T-cell (primary cell): Measurements from ENCODE around the gene ZNF385D. TPM values are rescaled to one million over a fixed set of nuclear protein-coding genes. Genes with fewer than 3 reads are reported as not detected.

Experiments
- ATAC-seq, 4 experiments: fragments of 200-7000 bp in 3 of 4; fragments of 150-1000 bp in 1 of 4; cut with Tn5 transposase; replicated peaks in 1 of 4; 1 replicate in 3 of 4; 2 replicates in 1 of 4; pipeline ENCODE4 v1.10.0; 2021; ENCODE audit warnings: moderate library complexity in 3 of 4, mild to moderate bottlenecking in 2 of 4, moderate number of reproducible peaks in 1 of 4
- CTCF ChIA-PET, 2 donors: fragments of 300-600 bp; sonication (Branson Sonifier 250); formaldehyde crosslinking; loops; one replicate each; lab custom pipeline; 2022; ENCODE audit warnings: antibody characterized with exemption in 2 of 2; lab: Charles Lee
- POLR2A ChIA-PET, 2 donors: fragments of 300-600 bp; sonication (Branson Sonifier 250); formaldehyde crosslinking; loops; one replicate each; lab custom pipeline; 2022; ENCODE audit warnings: antibody characterized with exemption in 2 of 2; lab: Charles Lee
- DNase-seq, 35 experiments: peaks; one replicate each; pipeline versions ENCODE4 v3.0.0 to v3.0.0-alpha.2; 2013 to 2023
- H3K27ac ChIP-seq: one replicate; pipeline ENCODE4 v1.5.1; 2013; ENCODE audit warnings: low read length
- H3K27me3 ChIP-seq, 2 experiments: replicated peaks in 1 of 2; 1 replicate in 1 of 2; 2 replicates in 1 of 2; pipeline versions ENCODE4 v1.6.1 to v1.7.0; 2013; ENCODE audit warnings: low read length in 1 of 2, mixed read lengths in 1 of 2; ENCODE audit not compliant: control insufficient read depth in 2 of 2, insufficient read depth in 2 of 2; ENCODE audit errors: extremely low read depth in 1 of 2
- H3K36me3 ChIP-seq, 2 donors: 1 replicate in 1 of 2; 2 replicates in 1 of 2; pipeline versions ENCODE4 v1.6.1 to v1.7.0; 2013; ENCODE audit warnings: low read length in 1 of 2; ENCODE audit not compliant: control insufficient read depth in 2 of 2, insufficient read depth in 1 of 2; ENCODE audit errors: extremely low read depth in 1 of 2
- H3K4me1 ChIP-seq, 2 experiments: 1 replicate in 1 of 2; 2 replicates in 1 of 2; pipeline versions ENCODE4 v1.6.1 to v1.7.0; 2013; ENCODE audit warnings: low read length in 2 of 2, mixed read lengths in 1 of 2; ENCODE audit not compliant: insufficient read depth in 2 of 2, control insufficient read depth in 1 of 2; ENCODE audit errors: extremely low read depth in 1 of 2
- H3K4me3 ChIP-seq, 2 donors: 1 replicate in 1 of 2; 2 replicates in 1 of 2; pipeline versions ENCODE4 v1.5.1 to v1.7.0; 2013; ENCODE audit warnings: mild to moderate bottlenecking in 2 of 2, low read length in 1 of 2, moderate library complexity in 1 of 2; ENCODE audit not compliant: control insufficient read depth in 1 of 2; ENCODE audit errors: extremely low read depth in 1 of 2
- H3K9me3 ChIP-seq: 2 replicates; pipeline ENCODE4 v1.7.0; 2013
- H3K27ac Mint-ChIP-seq, 2 donors: one replicate each; pipeline ENCODE4 v1.8.0; 2020 to 2021; ENCODE audit warnings: mild to moderate bottlenecking in 2 of 2, mixed read lengths in 2 of 2
- H3K27me3 Mint-ChIP-seq, 2 donors: one replicate each; pipeline ENCODE4 v1.8.0; 2021 to 2022; ENCODE audit warnings: mixed read lengths in 2 of 2
- H3K36me3 Mint-ChIP-seq: one replicate; pipeline ENCODE4 v1.8.0; 2021; ENCODE audit warnings: mixed read lengths
- H3K4me1 Mint-ChIP-seq, 3 donors: one replicate each; pipeline ENCODE4 v1.8.0; 2020 to 2022; ENCODE audit warnings: mixed read lengths in 3 of 3, mild to moderate bottlenecking in 1 of 3
- H3K4me3 Mint-ChIP-seq, 3 donors: one replicate each; pipeline ENCODE4 v1.8.0; 2020 to 2022; ENCODE audit warnings: mild to moderate bottlenecking in 3 of 3, mixed read lengths in 3 of 3, moderate library complexity in 3 of 3
- H3K9me3 Mint-ChIP-seq, 3 donors: one replicate each; pipeline ENCODE4 v1.8.0; 2020 to 2022; ENCODE audit warnings: mixed read lengths in 3 of 3
- WGBS: methylation state at CpG from one replicate; pipeline ENCODE4 v1.1.5; 2013; ENCODE audit warnings: missing lambda C conversion rate; ENCODE audit not compliant: insufficient coverage; 5-methylcytosine and 5-hydroxymethylcytosine counted together
- total RNA-seq, 35 experiments: library from RNA in 6 of 35; stranded (reverse) in 6 of 35; fragments of 120-200 nt in 1 of 35; gene quantifications; one replicate each; pipeline versions ENCODE4 v1.2.1 to v1.2.4 and lab custom pipeline; 2013 to 2026

ZNF385D gene
- total RNA-seq, 5 donors from 2014 or later (not counting 1 experiment from before 2014, with no cell fraction given): 0.03 to 0.47 (median 0.35) TPM

DNA sequence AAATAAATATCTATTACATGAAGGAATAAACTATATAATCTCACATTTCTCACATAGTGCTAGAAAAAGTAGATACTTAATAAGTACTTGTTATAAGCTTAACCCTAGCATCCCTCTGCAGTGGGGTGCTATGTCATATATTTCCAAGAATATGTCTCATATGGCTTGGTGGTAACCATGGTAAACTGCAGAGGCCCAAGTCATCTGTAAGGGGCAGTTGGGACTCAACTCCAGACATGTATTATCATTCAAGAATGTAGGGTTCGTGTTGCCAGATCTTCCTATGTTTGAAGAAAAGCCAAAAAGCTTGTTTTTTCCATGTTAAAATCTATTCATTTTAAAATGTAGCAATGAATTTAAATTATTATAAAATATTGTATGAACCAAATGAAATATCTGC is 46.2 kb downstream of the ZNF385D start:
- CTCF ChIA-PET: no interaction called here
- Histone ChIP-seq H3K27ac (no peak overlapping the region), H3K4me1 (no peaks in the 10 kb centered on the region), H3K4me3 (no peak overlapping the region), H3K9me3 (no peaks in the 10 kb centered on the region), H3K36me3 (no peaks in the 10 kb centered on the region), H3K27me3 (no peaks in the 10 kb centered on the region)
- peaks cover 11 to 12% (median 11%) of the 10 kb centered on the region in 3 donors for H3K9me3 Mint-ChIP-seq
- no peaks in the 10 kb centered on the region for H3K27me3 Mint-ChIP-seq
- no peaks in the 10 kb centered on the region for H3K4me1 Mint-ChIP-seq
- POLR2A ChIA-PET: no interaction called here
- no peak for ATAC-seq
- no peak overlapping the region for H3K4me3 Mint-ChIP-seq
- H3K27ac Mint-ChIP-seq: no peak overlapping the region
- no CpG with 5 or more reads among the region's 1 CpG for WGBS
- DNase-seq: no peak
- no peaks in the 10 kb centered on the region for H3K36me3 Mint-ChIP-seq

DNA sequence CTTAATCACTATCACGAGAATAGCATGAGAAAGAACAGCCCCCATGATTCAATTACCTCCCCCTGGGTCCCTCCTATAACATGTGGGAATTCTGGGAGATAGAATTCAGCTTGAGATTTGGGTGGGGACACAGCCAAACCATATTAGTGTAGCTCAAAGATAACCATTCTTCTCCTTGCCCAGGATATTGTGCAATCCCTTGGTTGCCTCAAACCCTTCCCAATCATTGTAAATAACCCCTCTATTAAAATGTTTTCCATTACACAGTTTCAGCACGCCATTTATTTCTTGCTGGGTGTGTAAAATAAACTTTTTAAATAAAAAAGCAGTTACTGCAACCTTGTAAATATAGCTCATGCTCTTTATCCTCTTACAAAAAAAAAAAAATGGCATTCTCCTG is 47.7 kb downstream of the ZNF385D start:
- POLR2A ChIA-PET: interaction anchor here in 1 of 2 donors (0.6 kb wide), 1 partner anchor 39 kb away, joined by 3 read pairs; no protein-coding TSS in a partner anchor
- Histone ChIP-seq H3K4me3 (no peak overlapping the region), H3K27me3 (no peaks in the 10 kb centered on the region), H3K27ac (no peak overlapping the region), H3K4me1 (no peaks in the 10 kb centered on the region), H3K9me3 (no peaks in the 10 kb centered on the region), H3K36me3 (no peaks in the 10 kb centered on the region)
- CTCF ChIA-PET: no interaction called here
- Mint-ChIP-seq H3K27ac (no peak overlapping the region), H3K27me3 (no peaks in the 10 kb centered on the region), H3K36me3 (no peaks in the 10 kb centered on the region), H3K4me3 (no peak overlapping the region), H3K4me1 (no peaks in the 10 kb centered on the region), H3K9me3 (peaks cover 9 to 12% (median 11%) of the 10 kb centered on the region in 3 donors)
- no peak for DNase-seq
- ATAC-seq: no peak
- WGBS: no CpG with 5 or more reads among the region's 2 CpGs

DNA sequence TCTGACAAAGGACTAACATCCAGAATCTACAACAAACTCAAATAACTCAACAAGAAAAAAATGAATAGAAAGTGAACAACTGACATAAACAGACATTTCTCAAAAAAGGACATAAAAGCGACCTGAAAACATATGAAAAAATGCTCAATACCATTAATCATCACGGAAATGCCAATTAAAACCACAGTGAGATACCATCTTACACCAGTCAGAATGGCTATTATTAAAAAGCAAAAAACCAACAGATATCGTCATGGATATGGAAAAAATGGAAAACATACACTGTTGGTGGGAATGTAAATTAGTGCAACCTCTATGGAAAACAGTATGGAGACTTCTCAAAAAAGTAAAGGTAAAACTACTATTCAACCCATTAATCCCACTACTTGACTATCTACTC is 53.3 kb downstream of the ZNF385D start:
- no peaks in the 10 kb centered on the region for H3K9me3 ChIP-seq
- ATAC-seq: no peak
- no peaks in the 10 kb centered on the region for H3K36me3 Mint-ChIP-seq
- H3K4me1 Mint-ChIP-seq: no peaks in the 10 kb centered on the region
- H3K4me3 ChIP-seq: no peak overlapping the region
- H3K27me3 ChIP-seq: no peaks in the 10 kb centered on the region
- H3K27ac Mint-ChIP-seq: no peak overlapping the region
- no peaks in the 10 kb centered on the region for H3K27me3 Mint-ChIP-seq
- H3K4me1 ChIP-seq: no peaks in the 10 kb centered on the region
- no peak overlapping the region for H3K27ac ChIP-seq
- no peaks in the 10 kb centered on the region for H3K36me3 ChIP-seq
- ChIA-PET CTCF (no interaction called here), POLR2A (no interaction called here)
- no peak overlapping the region for H3K4me3 Mint-ChIP-seq
- no CpG with 5 or more reads among the region's 3 CpGs for WGBS
- no peak for DNase-seq
- peaks cover 4 to 15% (median 8%) of the 10 kb centered on the region in 3 donors for H3K9me3 Mint-ChIP-seq

DNA sequence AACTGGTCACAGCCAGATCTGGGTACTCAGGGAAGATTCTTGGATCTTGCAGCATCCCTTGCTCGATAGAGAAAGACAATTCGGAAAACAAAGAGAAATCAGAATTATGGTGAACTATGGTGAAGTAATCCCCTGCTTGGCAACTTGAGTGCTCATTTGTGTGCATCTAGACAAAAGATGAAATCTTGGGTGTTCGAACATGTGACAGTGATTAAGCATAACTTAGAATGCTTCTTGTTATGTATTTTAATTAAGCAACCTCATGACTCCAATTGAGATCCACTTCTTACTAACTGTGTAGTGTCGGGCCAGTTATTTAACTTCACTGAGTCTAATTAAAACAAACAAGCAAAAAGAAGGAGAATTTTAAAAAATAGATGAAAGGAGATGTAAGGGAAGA is 56.5 kb downstream of the ZNF385D start:
- H3K9me3 Mint-ChIP-seq: peaks cover 18 to 28% (median 19%) of the 10 kb centered on the region in 3 donors
- ChIA-PET POLR2A (no interaction called here), CTCF (no interaction called here)
- no peaks in the 10 kb centered on the region for H3K36me3 Mint-ChIP-seq
- H3K4me3 ChIP-seq: no peak overlapping the region
- no peak overlapping the region for H3K27ac ChIP-seq
- no peaks in the 10 kb centered on the region for H3K27me3 ChIP-seq
- no peak for ATAC-seq
- WGBS: 92% methylated on average over 2 of the region's 4 CpGs
- DNase-seq: no peak
- no peak overlapping the region for H3K4me3 Mint-ChIP-seq
- no peak overlapping the region for H3K27ac Mint-ChIP-seq
- no peaks in the 10 kb centered on the region for H3K4me1 ChIP-seq
- no peaks in the 10 kb centered on the region for H3K36me3 ChIP-seq
- H3K27me3 Mint-ChIP-seq: no peaks in the 10 kb centered on the region
- H3K9me3 ChIP-seq: no peaks in the 10 kb centered on the region
- no peaks in the 10 kb centered on the region for H3K4me1 Mint-ChIP-seq

DNA sequence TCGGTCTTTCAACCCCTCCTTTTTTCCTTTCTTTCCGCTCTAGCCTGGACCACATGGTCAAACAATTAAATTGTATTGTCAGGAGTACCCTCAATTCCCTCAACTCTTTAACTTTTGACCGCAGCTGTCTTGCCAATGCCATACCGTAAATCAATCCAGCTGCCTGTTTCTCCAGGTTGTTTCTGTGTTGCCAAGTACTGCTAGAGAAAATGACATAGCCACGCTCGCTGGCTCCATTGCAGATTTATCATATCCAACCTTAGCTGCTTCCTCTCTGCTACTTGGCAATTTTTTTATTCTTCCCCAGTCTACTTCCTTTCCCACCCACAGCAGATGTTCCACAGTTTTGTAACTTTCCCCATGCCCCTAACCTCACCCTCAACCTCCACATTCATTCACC is 60.0 kb downstream of the ZNF385D start:
- ATAC-seq (no peak), DNase-seq (no peak)
- no peaks in the 10 kb centered on the region for H3K4me1 ChIP-seq
- Mint-ChIP-seq H3K27me3 (no peaks in the 10 kb centered on the region), H3K4me3 (no peak overlapping the region), H3K9me3 (peaks cover 13 to 24% (median 21%) of the 10 kb centered on the region in 3 donors), H3K4me1 (no peaks in the 10 kb centered on the region), H3K27ac (no peak overlapping the region), H3K36me3 (no peaks in the 10 kb centered on the region)
- no peak overlapping the region for H3K27ac ChIP-seq
- ChIA-PET CTCF (no interaction called here), POLR2A (no interaction called here)
- H3K27me3 ChIP-seq: no peaks in the 10 kb centered on the region
- H3K4me3 ChIP-seq: no peak overlapping the region
- H3K36me3 ChIP-seq: no peaks in the 10 kb centered on the region
- no peaks in the 10 kb centered on the region for H3K9me3 ChIP-seq
- WGBS: 55% methylated on average over 6 of the region's 6 CpGs

DNA sequence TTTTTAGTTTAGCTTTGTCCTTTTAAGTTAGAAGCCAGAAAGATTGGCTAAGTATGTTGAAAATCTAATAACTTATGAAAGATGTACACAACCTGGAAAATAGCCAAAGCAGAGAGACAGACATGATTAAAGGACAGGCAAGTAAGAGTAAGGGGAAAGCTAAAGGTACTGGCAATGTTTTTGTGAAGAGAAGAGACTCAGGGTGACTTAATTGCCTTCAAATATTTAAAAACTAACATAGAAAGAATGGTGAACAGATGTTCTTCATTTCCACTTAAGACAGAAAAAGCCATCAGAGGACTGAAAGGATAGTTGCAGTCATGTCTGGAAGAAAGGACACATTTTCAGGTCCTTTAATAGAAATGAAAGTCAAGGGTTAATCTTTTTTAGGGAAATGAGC is 68.8 kb downstream of the ZNF385D start:
- no peak for DNase-seq
- Histone ChIP-seq H3K27me3 (no peaks in the 10 kb centered on the region), H3K36me3 (no peaks in the 10 kb centered on the region), H3K4me3 (no peak overlapping the region), H3K27ac (no peak overlapping the region), H3K9me3 (no peaks in the 10 kb centered on the region), H3K4me1 (no peaks in the 10 kb centered on the region)
- peaks cover 8 to 19% (median 11%) of the 10 kb centered on the region in 3 donors for H3K9me3 Mint-ChIP-seq
- POLR2A ChIA-PET: no interaction called here
- H3K27me3 Mint-ChIP-seq: no peaks in the 10 kb centered on the region
- no peaks in the 10 kb centered on the region for H3K4me1 Mint-ChIP-seq
- H3K36me3 Mint-ChIP-seq: no peaks in the 10 kb centered on the region
- no peak overlapping the region for H3K4me3 Mint-ChIP-seq
- no peak overlapping the region for H3K27ac Mint-ChIP-seq
- CTCF ChIA-PET: no interaction called here
- no peak for ATAC-seq

DNA sequence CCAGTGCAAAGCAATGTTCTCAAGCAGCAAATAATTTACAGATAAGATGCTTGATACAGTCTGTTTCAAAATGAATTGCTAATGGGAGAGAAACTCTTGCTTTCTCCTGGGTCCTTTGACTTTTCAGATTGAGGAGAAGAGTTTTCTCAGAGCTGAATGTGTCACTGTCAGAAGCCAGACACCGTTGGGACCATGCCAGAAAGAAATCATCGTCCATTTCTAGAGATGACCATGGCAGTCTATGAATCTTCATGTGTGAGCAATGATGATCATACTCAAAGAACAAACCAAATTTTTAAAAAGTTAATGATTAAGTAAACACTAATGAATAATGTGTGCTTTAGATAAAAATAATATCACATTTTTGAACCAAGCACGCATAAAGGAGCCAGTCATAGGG is 77.6 kb downstream of the ZNF385D start:
- ChIA-PET POLR2A (no interaction called here), CTCF (no interaction called here)
- Histone ChIP-seq H3K9me3 (no peaks in the 10 kb centered on the region), H3K27me3 (no peaks in the 10 kb centered on the region), H3K4me3 (no peak overlapping the region), H3K36me3 (no peaks in the 10 kb centered on the region), H3K4me1 (no peaks in the 10 kb centered on the region), H3K27ac (no peak overlapping the region)
- ATAC-seq: no peak
- DNase-seq: no peak
- H3K4me1 Mint-ChIP-seq: no peaks in the 10 kb centered on the region
- no peaks in the 10 kb centered on the region for H3K36me3 Mint-ChIP-seq
- no peak overlapping the region for H3K4me3 Mint-ChIP-seq
- no CpG with 5 or more reads among the region's 3 CpGs for WGBS
- peaks cover 0 to 4% (median 4%) of the 10 kb centered on the region in 3 donors for H3K9me3 Mint-ChIP-seq
- no peak overlapping the region for H3K27ac Mint-ChIP-seq
- H3K27me3 Mint-ChIP-seq: no peaks in the 10 kb centered on the region
